ENCODE data around the gene TNRC18. TPM values are rescaled to one million over a fixed set of nuclear protein-coding genes. Genes with fewer than 3 reads are reported as not detected.
A peak's percentile ranks its signal among the peaks of the same experiment; 100 is the strongest.
"Not testable (repeated sequence)": the region's sequence is repeated elsewhere in the genome, so short reads cannot be mapped to it uniquely, and the experiment has no call there.

TNRC18 gene
- 10.2 and 21.4 TPM in 2 replicates for total RNA-seq (2014; rRNA removed; shearing (Covaris generic); ENCODE audit: low replicate concordance)

DNA sequence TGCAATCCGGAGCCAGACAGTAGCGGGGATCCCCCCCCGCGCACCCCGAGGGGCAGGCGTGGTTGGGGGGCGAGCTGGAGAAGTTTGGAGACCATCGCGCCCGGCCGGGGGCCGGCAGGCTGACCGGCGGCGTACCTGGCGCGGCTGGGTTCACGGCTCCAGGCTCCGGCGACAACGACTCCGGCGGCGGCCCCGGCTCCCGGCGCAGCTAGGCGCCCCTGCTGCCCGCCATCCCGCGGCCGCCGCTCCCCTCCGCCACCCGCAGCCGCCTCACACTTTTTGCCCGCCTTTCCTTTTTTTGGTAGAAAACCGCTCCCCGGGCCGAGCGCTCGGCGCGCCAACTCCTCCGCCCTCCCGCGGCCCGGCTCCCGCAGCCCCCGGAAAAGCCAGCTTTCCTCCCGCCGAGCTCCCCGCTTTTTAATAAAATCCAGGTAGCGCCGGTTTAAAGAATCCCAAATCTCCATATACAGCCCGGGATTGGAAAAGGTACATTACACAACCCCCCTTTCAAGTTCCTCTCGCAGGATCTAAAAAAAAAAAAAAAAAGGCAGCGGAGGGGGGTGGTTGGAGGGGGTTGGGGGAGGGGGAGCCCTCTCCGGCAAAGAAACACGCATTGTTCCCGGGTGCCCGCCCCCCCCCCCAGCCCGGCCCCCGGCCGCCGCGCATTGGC, at the start of gene TNRC18:
Gene TNRC18 (minus strand): TSS at position 529 of the 670 bp plus-strand sequence. CDS start 2,588 bp downstream, outside the sequence.
- H3K4me1 ChIP-seq (ENCODE audit: low read length) = peaks cover 23% of the 10 kb centered on the region
- DNase-seq = peak; percentile 75
- H3K4me3 ChIP-seq (ENCODE audit: low read length) = peak within 1 kb of the TSS; percentile 94
- H3K9me2 ChIP-seq (replicated peaks; ENCODE audit: insufficient read depth, low read length) = no peaks in the 10 kb centered on the region
- no peaks in the 10 kb centered on the region for H3K79me2 ChIP-seq (ENCODE audit: low read length)
- H3K36me3 ChIP-seq (ENCODE audit: insufficient read depth, low read length) = no peaks in the 10 kb centered on the region
- no peaks in the 10 kb centered on the region for H3K27me3 ChIP-seq (ENCODE audit: low read length)
- peak within 1 kb of the TSS; percentile 99 for H2AFZ ChIP-seq (ENCODE audit: low read length)
- no peaks in the 10 kb centered on the region for H3K9me3 ChIP-seq (ENCODE audit: low read length)
- H4K20me1 ChIP-seq (ENCODE audit: insufficient read depth, low read depth, low read length) = peaks cover 1% of the 10 kb centered on the region; the same call in 1 of the 2 replicates
- peak within 1 kb of the TSS; percentile 79 for H3K27ac ChIP-seq (ENCODE audit: low read length)
- peak within 1 kb of the TSS; percentile 95 for H3K9ac ChIP-seq (ENCODE audit: low read length)
- H3K4me2 ChIP-seq (ENCODE audit: low read depth, low read length, poor library complexity, severe bottlenecking) = peak within 1 kb of the TSS; percentile 100

DNA sequence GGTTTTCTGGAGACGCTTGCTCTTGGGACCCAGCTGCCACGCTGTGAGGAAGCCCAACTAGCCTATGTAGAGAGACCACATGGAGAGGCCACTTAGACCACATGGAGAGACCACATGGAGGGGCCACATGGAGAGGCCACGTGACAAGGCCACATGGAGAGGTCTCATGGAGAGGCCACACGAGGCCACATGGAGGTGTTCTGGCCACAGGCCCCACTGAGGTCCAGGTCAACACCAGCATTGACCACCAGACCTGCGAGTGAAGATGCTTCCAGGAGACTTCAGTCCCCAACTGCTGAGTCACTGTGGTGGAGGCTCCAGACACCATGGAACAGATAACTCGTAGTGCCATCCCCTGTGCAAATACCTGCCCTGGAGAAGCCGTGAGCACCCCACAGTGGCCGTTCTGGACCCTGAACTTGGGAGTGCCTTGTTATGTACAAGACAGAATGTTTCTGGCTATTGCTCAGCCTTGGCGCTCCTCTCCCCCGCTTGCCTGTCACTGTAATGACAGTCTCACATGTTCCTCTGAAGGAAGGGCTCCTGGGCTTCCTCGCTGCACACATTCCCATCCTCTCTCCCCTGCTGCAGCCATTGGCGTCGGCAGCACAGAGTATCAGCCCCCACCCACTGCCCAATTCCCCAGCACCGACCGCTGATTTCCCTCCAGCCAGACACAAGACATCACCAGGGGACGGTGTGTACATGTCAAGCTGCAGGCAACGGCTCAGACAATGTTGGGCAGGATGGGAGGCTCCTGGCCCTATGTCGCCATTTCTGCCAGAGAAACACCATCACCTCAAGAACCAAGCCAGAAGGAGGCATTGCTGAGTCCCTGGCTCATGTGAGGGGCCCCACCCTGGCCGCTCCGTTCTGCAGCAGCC, 49.0 kb upstream of the TNRC18 start:
- Histone ChIP-seq H3K27me3 (ENCODE audit: low read length) (no peaks in the 10 kb centered on the region), H3K27ac (ENCODE audit: low read length) (no peak overlapping the region), H3K79me2 (ENCODE audit: low read length) (no peaks in the 10 kb centered on the region), H3K4me3 (ENCODE audit: low read length) (no peak overlapping the region), H3K9me3 (ENCODE audit: low read length) (no peaks in the 10 kb centered on the region), H3K36me3 (ENCODE audit: insufficient read depth, low read length) (no peaks in the 10 kb centered on the region), H3K4me2 (ENCODE audit: low read depth, low read length, poor library complexity, severe bottlenecking) (no peak overlapping the region), H3K9me2 (replicated peaks; ENCODE audit: insufficient read depth, low read length) (no peaks in the 10 kb centered on the region), H4K20me1 (ENCODE audit: insufficient read depth, low read depth, low read length) (no peaks in the 10 kb centered on the region), H3K9ac (ENCODE audit: low read length) (no peak overlapping the region), H3K4me1 (ENCODE audit: low read length) (peaks cover 5% of the 10 kb centered on the region), H2AFZ (ENCODE audit: low read length) (no peak overlapping the region)
- DNase-seq = peak; percentile 75

GRCh38 chr7:5471623-5472022, 48.0 kb upstream of the TNRC18 start:
- DNase-seq = not testable (repeated sequence)

GRCh38 chr7:5470816-5471215, 47.2 kb upstream of the TNRC18 start:
- Histone ChIP-seq H3K27ac (ENCODE audit: low read length) (no peak overlapping the region), H3K9me3 (ENCODE audit: low read length) (no peaks in the 10 kb centered on the region), H3K4me3 (ENCODE audit: low read length) (no peak overlapping the region), H3K79me2 (ENCODE audit: low read length) (no peaks in the 10 kb centered on the region), H3K9ac (ENCODE audit: low read length) (no peak overlapping the region), H3K36me3 (ENCODE audit: insufficient read depth, low read length) (no peaks in the 10 kb centered on the region), H2AFZ (ENCODE audit: low read length) (no peak overlapping the region), H4K20me1 (ENCODE audit: insufficient read depth, low read depth, low read length) (no peaks in the 10 kb centered on the region), H3K4me1 (ENCODE audit: low read length) (no peaks in the 10 kb centered on the region), H3K4me2 (ENCODE audit: low read depth, low read length, poor library complexity, severe bottlenecking) (no peak overlapping the region), H3K9me2 (replicated peaks; ENCODE audit: insufficient read depth, low read length) (no peaks in the 10 kb centered on the region), H3K27me3 (ENCODE audit: low read length) (no peaks in the 10 kb centered on the region)
- no peak for DNase-seq

More at GRCh38 chr7:5471623-5472022, 48.0 kb upstream of the TNRC18 start:
- not testable (repeated sequence) for H3K27ac ChIP-seq (ENCODE audit: low read length); H3K9ac ChIP-seq (ENCODE audit: low read length); H2AFZ ChIP-seq (ENCODE audit: low read length); H3K4me3 ChIP-seq (ENCODE audit: low read length); H3K27me3 ChIP-seq (ENCODE audit: low read length); H3K4me2 ChIP-seq (ENCODE audit: low read depth, low read length, poor library complexity, severe bottlenecking); H4K20me1 ChIP-seq (ENCODE audit: insufficient read depth, low read depth, low read length); H3K9me2 ChIP-seq (replicated peaks; ENCODE audit: insufficient read depth, low read length); H3K4me1 ChIP-seq (ENCODE audit: low read length); H3K36me3 ChIP-seq (ENCODE audit: insufficient read depth, low read length); H3K9me3 ChIP-seq (ENCODE audit: low read length); H3K79me2 ChIP-seq (ENCODE audit: low read length)

GRCh38 chr7:5470167-5470532, 46.5 kb upstream of the TNRC18 start:
- Histone ChIP-seq H3K9me3 (ENCODE audit: low read length) (no peaks in the 10 kb centered on the region), H3K27me3 (ENCODE audit: low read length) (no peaks in the 10 kb centered on the region), H3K4me2 (ENCODE audit: low read depth, low read length, poor library complexity, severe bottlenecking) (no peak overlapping the region), H3K36me3 (ENCODE audit: insufficient read depth, low read length) (no peaks in the 10 kb centered on the region), H3K9me2 (replicated peaks; ENCODE audit: insufficient read depth, low read length) (no peaks in the 10 kb centered on the region), H3K4me1 (ENCODE audit: low read length) (no peaks in the 10 kb centered on the region), H4K20me1 (ENCODE audit: insufficient read depth, low read depth, low read length) (no peaks in the 10 kb centered on the region), H3K4me3 (ENCODE audit: low read length) (no peak overlapping the region), H3K79me2 (ENCODE audit: low read length) (no peaks in the 10 kb centered on the region), H3K27ac (ENCODE audit: low read length) (no peak overlapping the region), H3K9ac (ENCODE audit: low read length) (no peak overlapping the region), H2AFZ (ENCODE audit: low read length) (no peak overlapping the region)
- no peak for DNase-seq

- no peaks in the 10 kb centered on the region for H3K27me3 ChIP-seq (ENCODE audit: low read length)
- no peaks in the 10 kb centered on the region for H3K79me2 ChIP-seq (ENCODE audit: low read length)
- no peak overlapping the region for H3K9ac ChIP-seq (ENCODE audit: low read length)
- no peaks in the 10 kb centered on the region for H3K36me3 ChIP-seq (ENCODE audit: insufficient read depth, low read length)
- H2AFZ ChIP-seq (ENCODE audit: low read length) = no peak overlapping the region
- H3K27ac ChIP-seq (ENCODE audit: low read length) = no peak overlapping the region
- H3K9me2 ChIP-seq (replicated peaks; ENCODE audit: insufficient read depth, low read length) = no peaks in the 10 kb centered on the region
- no peaks in the 10 kb centered on the region for H3K4me1 ChIP-seq (ENCODE audit: low read length)
- H3K4me2 ChIP-seq (ENCODE audit: low read depth, low read length, poor library complexity, severe bottlenecking) = no peak overlapping the region
- DNase-seq = no peak
- H3K4me3 ChIP-seq (ENCODE audit: low read length) = no peak overlapping the region
- H4K20me1 ChIP-seq (ENCODE audit: insufficient read depth, low read depth, low read length) = no peaks in the 10 kb centered on the region
- H3K9me3 ChIP-seq (ENCODE audit: low read length) = no peaks in the 10 kb centered on the region
These were observed 45.9 kb upstream of the TNRC18 start for GRCh38 chr7:5469375-5470166.

DNA sequence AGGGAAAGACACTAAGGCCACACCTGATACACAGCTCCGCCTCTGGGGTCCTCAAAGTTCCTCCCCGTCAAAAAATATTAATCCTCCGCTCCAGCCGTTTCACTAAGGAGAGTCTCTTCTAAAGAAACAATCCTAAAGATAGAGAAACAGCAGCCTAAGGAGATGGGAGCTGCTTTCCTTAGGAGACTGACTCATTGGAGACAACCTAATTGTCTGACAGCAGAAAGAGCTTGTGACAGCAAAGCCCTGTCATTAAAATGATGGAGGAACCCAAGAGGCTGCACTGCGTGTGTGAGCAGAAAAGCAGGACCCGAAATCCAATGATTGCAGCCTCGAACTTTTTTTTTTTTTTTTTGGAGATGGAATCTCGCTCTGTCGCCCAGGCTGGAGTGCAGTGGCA, 44.0 kb upstream of the TNRC18 start:
- Histone ChIP-seq H3K4me3 (ENCODE audit: low read length) (no peak overlapping the region), H3K79me2 (ENCODE audit: low read length) (no peaks in the 10 kb centered on the region), H3K4me1 (ENCODE audit: low read length) (no peaks in the 10 kb centered on the region), H3K27me3 (ENCODE audit: low read length) (no peaks in the 10 kb centered on the region), H3K4me2 (ENCODE audit: low read depth, low read length, poor library complexity, severe bottlenecking) (no peak overlapping the region), H3K27ac (ENCODE audit: low read length) (no peak overlapping the region), H2AFZ (ENCODE audit: low read length) (no peak overlapping the region), H3K36me3 (ENCODE audit: insufficient read depth, low read length) (no peaks in the 10 kb centered on the region), H4K20me1 (ENCODE audit: insufficient read depth, low read depth, low read length) (no peaks in the 10 kb centered on the region), H3K9ac (ENCODE audit: low read length) (no peak overlapping the region), H3K9me3 (ENCODE audit: low read length) (no peaks in the 10 kb centered on the region), H3K9me2 (replicated peaks; ENCODE audit: insufficient read depth, low read length) (no peaks in the 10 kb centered on the region)
- no peak for DNase-seq

GRCh38 chr7:5466551-5466950, 42.9 kb upstream of the TNRC18 start:
- Histone ChIP-seq H3K36me3 (ENCODE audit: insufficient read depth, low read length) (no peaks in the 10 kb centered on the region), H3K9ac (ENCODE audit: low read length) (no peak overlapping the region), H2AFZ (ENCODE audit: low read length) (no peak overlapping the region), H3K4me1 (ENCODE audit: low read length) (no peaks in the 10 kb centered on the region), H3K9me2 (replicated peaks; ENCODE audit: insufficient read depth, low read length) (no peaks in the 10 kb centered on the region), H3K9me3 (ENCODE audit: low read length) (no peaks in the 10 kb centered on the region), H4K20me1 (ENCODE audit: insufficient read depth, low read depth, low read length) (no peaks in the 10 kb centered on the region), H3K27ac (ENCODE audit: low read length) (no peak overlapping the region), H3K4me3 (ENCODE audit: low read length) (no peak overlapping the region), H3K79me2 (ENCODE audit: low read length) (no peaks in the 10 kb centered on the region), H3K27me3 (ENCODE audit: low read length) (no peaks in the 10 kb centered on the region), H3K4me2 (ENCODE audit: low read depth, low read length, poor library complexity, severe bottlenecking) (no peak overlapping the region)
- no peak for DNase-seq
